Kidney epithelial cell (primary cell): ENCODE measurements around the gene CSNK1D. TPM values are rescaled to one million over a fixed set of nuclear protein-coding genes. Genes with fewer than 3 reads are reported as not detected.
A peak's percentile ranks its signal among the peaks of the same experiment; 100 is the strongest.
"Not testable (repeated sequence)": the region's sequence is repeated elsewhere in the genome, so short reads cannot be mapped to it uniquely, and the experiment has no call there.

Experiments
- DNase-seq: peaks from one replicate; pipeline ENCODE4 v3.0.0-alpha.2; 2010; ENCODE audit warnings: low read depth
- H3K27me3 ChIP-seq: 2 replicates; pipeline ENCODE4 v1.6.0; 2011; ENCODE audit warnings: low read length; ENCODE audit not compliant: control insufficient read depth, insufficient read depth
- H3K36me3 ChIP-seq: 2 replicates; pipeline ENCODE4 v1.5.1; 2011; ENCODE audit warnings: low read length; ENCODE audit not compliant: control insufficient read depth, insufficient read depth
- H3K4me3 ChIP-seq: 2 replicates; pipeline ENCODE4 v1.5.1; 2011; ENCODE audit warnings: low read depth, mild to moderate bottlenecking, control low read depth, low read length
- total RNA-seq: library from RNA; depleted of rRNA; stranded (reverse); fragments of >200 nt; gene quantifications from 2 replicates; pipeline ENCODE4 v1.2.3, GENCODE V29; 2015
- TF ChIP-seq, protein P1 (sequence below): IDR thresholded peaks from 2 replicates; pipeline ENCODE4 v1.5.1; 2011; ENCODE audit warnings: mild to moderate bottlenecking, moderate library complexity, low read length, control low read depth, inconsistent platforms; ENCODE audit not compliant: insufficient read depth, poor library complexity, severe bottlenecking

Gene CSNK1D
- total RNA-seq, 1 donor from 2014 or later, result 61.7 TPM

GRCh38 chr17:82213251-82214011, 60.1 kb downstream of the CSNK1D start:
- Histone ChIP-seq H3K4me3 (peak overlapping the region; percentile 84), H3K36me3 (no peaks in the 10 kb centered on the region), H3K27me3 (no peaks in the 10 kb centered on the region)
- TF ChIP-seq, protein P1, sequence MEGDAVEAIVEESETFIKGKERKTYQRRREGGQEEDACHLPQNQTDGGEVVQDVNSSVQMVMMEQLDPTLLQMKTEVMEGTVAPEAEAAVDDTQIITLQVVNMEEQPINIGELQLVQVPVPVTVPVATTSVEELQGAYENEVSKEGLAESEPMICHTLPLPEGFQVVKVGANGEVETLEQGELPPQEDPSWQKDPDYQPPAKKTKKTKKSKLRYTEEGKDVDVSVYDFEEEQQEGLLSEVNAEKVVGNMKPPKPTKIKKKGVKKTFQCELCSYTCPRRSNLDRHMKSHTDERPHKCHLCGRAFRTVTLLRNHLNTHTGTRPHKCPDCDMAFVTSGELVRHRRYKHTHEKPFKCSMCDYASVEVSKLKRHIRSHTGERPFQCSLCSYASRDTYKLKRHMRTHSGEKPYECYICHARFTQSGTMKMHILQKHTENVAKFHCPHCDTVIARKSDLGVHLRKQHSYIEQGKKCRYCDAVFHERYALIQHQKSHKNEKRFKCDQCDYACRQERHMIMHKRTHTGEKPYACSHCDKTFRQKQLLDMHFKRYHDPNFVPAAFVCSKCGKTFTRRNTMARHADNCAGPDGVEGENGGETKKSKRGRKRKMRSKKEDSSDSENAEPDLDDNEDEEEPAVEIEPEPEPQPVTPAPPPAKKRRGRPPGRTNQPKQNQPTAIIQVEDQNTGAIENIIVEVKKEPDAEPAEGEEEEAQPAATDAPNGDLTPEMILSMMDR, result no peak
- no peak for DNase-seq

DNA sequence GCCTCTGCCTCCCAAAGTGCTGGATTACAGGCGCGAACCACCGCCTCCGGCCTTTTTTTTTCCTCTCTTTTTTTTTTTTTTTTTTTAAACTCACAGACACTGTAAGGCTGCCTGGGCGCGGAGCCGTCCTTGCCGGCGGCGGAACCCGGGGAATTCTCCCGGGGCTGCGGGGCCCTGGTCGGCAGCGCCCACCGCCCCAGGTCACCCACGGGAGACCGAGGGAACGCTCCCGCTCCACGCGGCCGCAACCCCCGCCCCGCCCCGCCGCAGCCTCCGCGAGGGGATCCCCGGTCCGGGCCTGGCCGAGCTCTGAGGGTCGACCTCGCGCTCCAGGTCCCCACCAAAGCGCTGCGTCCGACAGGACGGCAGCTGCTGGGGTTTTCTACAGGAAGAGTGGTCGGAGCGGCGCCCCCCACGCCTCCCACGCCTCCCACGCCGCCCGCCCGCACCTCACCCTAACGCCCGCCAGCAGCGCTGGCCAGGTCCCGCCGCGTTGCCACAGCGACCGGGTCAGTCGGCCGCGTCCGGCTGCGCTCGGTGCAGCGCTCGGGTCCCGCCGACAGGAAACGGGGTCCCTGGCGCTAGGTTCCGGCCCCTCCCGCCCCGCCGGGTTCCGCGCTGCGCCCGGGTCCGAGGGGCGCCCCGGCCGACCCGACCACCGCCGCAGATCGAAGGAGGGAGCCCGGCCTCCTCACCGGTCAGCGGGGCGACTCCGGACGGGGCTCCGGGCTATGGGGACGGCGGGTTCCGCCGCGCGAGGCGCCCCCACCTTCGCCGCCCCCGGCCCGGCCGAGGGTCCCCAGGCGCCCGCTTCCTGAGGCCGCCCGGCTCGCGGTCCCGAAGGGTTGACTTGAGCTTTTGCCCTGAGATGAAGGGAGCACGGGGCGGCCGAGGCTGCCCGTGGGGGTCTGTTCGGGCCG, 60.9 kb downstream of the CSNK1D start, which contains the start of gene CCDC57:
TSS of gene CCDC57 (minus strand) at position 512 of the 920 bp plus-strand sequence. CDS start 10,898 bp downstream, outside the sequence.
- no peaks in the 10 kb centered on the region for H3K27me3 ChIP-seq
- peak within 1 kb of the TSS; percentile 84 for H3K4me3 ChIP-seq
- H3K36me3 ChIP-seq, result no peaks in the 10 kb centered on the region
- DNase-seq, result no peak
- TF ChIP-seq, protein P1, result no peak

DNA sequence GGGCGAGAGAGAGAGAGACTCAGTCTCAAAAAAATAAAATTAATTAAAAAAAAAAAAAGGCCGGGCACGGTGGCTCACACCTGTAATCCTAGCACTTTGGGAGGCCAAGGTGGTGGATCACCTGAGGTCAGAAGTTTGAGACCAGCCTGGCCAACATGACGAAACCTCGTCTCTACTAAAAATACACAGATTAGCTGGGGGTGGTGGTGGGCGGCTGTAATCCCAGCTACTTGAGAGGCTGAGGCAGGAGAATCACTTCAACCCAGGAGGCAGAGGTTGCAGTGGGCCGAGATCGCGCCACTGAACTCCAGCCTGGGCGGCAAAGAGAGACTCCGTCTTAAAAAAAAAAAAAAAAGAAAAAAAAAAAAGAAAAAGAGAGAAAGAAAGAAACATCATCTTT, 62.8 kb downstream of the CSNK1D start:
- H3K36me3 ChIP-seq, DNase-seq: not testable (repeated sequence)

DNA sequence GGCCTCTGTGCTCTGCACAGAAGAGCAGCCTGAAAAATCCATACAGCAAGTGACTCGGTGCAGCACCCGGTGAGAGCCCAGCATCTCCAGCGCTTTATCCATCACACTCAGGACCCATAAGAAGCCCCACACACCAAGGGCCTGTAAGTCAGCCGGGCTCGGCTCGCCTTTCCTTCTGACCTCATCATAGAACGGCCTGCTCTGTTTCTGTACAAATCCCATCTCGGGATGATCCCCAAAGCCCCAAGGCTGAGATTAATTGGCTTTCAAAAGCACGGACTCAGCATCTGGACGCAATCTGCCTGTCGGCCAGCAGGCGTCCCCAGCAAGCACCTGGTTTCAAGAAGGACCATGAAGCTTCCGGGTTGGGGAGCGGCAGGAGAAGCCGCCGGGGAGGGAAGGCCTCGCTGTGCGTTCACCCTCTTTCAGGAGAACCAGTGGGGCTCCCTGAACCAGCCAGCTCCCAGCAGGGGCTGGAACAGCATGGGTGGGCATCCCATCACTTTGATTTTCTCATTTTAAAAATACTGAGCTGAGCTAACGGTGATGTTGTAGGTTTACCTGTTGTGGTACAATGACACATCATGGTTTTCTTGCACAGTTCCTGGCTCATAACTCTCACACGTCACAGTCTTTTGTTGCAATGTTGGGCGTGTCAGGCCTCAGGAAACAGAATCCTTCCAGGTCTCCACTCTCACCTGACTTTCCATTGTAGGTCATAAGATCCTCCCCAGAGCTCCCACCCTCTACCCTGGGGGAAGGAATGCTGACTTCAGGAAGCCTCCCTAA, 67.6 kb downstream of the CSNK1D start:
- TF ChIP-seq, protein P1, result peak; percentile 88
- Histone ChIP-seq H3K36me3 (no peaks in the 10 kb centered on the region), H3K27me3 (no peaks in the 10 kb centered on the region), H3K4me3 (no peak overlapping the region)
- peak; percentile 55 for DNase-seq

More for the DNA sequence above, 62.8 kb downstream of the CSNK1D start:
- H3K4me3 ChIP-seq, H3K27me3 ChIP-seq: not testable (repeated sequence)

- Histone ChIP-seq H3K36me3 (no peaks in the 10 kb centered on the region), H3K4me3 (no peak overlapping the region), H3K27me3 (no peaks in the 10 kb centered on the region)
- TF ChIP-seq, protein P1, result no peak
- peak; percentile 61 for DNase-seq
These were observed 68.4 kb downstream of the CSNK1D start for GRCh38 chr17:82204831-82205719.
